ENCODE results near the gene CFAP46. TPM values are rescaled to one million over a fixed set of nuclear protein-coding genes. Genes with fewer than 3 reads are reported as not detected.

Gene CFAP46
- total and polyA plus RNA-seq, 10 of the 15 experiments (the other 5 are each of a cell fraction or from before 2014, with no cell fraction given), result 0.01 to 0.18 (median 0.03) TPM; not detected in 7

DNA sequence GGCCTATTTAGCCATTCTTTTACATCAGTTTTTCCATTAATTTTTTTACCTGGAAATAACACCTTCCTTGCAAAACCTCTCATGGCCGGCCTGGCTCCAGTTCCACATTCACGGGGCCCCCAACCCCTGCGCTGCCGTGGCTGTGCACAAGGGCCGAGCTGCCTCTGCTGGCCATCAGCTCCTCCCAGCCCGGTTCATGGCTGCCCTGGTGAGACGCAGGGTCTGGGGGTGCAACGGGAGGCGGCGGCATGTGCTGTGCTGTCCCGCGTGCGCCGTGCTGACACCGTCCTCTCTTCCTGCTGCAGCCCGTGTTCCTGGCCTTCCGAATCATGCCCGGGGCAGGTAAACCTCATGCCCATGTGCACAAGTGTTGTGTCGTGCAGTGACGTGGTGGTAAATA is 160.8 kb downstream of the CFAP46 start:
- Histone ChIP-seq H3K36me3 (ENCODE audit: control insufficient read depth in 2 of 2, insufficient read depth in 2 of 2, low read length in 1 of 2) (no peaks in the 10 kb centered on the region; a peak in 1 of 4 replicates), H3K79me2 (ENCODE audit: control insufficient read depth, insufficient read depth, low read length) (no peaks in the 10 kb centered on the region), H3K4me3 (no peak overlapping the region), H4K20me1 (ENCODE audit: control insufficient read depth, insufficient read depth) (no peaks in the 10 kb centered on the region), H3K4me2 (ENCODE audit: control insufficient read depth, insufficient read depth) (no peak overlapping the region), H3K27me3 (replicated peaks in 1 of 2; ENCODE audit: control insufficient read depth in 2 of 2, insufficient read depth in 2 of 2, low read length in 1 of 2) (no peaks in the 10 kb centered on the region), H3K9me3 (replicated peaks; ENCODE audit: control insufficient read depth, insufficient read depth, low read length) (no peaks in the 10 kb centered on the region; the same call in 2 of the 3 replicates), H2AFZ (ENCODE audit: control insufficient read depth, low read depth, low read length) (no peak overlapping the region), H3K4me1 (ENCODE audit: control insufficient read depth, insufficient read depth, low read length) (no peaks in the 10 kb centered on the region), H3K27ac (ENCODE audit: control insufficient read depth, insufficient read depth) (no peak overlapping the region), H3K9ac (ENCODE audit: control insufficient read depth, insufficient read depth, low read length) (no peak overlapping the region)
- DNase-seq (ENCODE audit: low read depth, low spot score) (no peak), ATAC-seq (no peak), FAIRE-seq (no peak)
- ChIA-PET SMC1A (ENCODE audit: uncharacterized antibody, unreplicated experiment) (no interaction called here), CTCF (no interaction called here), POLR2A (no interaction called here), RAD21 (ENCODE audit: unreplicated experiment) (no interaction called here)
- WGBS (ENCODE audit: insufficient coverage, insufficient replicate concordance, low lambda C conversion rate, missing lambda C conversion rate), result 92% methylated on average over 20 of the region's 20 CpGs
- TF ChIP-seq YY1 (IDR thresholded peaks at IDR 0.05; ENCODE audit: low read depth, low read length), result no peak
- no peak for TF ChIP-seq JUND (IDR thresholded peaks at IDR 0.05; ENCODE audit: low read depth, low read length)
- in situ Hi-C loops (cut with MboI) (no loop called here), intact Hi-C loops (cut with micrococcal nuclease; ENCODE audit: unreplicated experiment) (no loop called here)
- no TSS peak for BruUV-seq (replicated peaks)

DNA sequence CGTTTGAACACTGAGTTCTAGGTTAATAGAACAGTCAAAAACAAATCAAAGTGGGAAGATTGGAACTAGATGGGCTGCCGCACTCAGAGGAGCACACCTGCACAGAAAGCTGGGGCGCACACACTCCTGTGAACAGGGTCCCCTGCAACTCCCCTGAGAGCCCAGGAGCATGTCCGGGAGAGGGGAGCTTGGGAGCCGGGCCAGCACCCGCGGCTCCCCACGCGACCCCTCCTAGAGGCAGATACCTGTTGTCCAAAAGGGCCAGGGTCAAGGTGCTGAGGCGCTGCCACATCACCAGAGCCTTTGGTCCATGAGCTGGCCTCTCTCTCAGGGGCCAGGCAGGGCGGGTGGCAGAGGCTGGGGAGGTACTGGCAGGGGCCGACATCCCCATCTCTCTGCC is 162.0 kb downstream of the CFAP46 start:
- no peak for FAIRE-seq
- CTCF ChIA-PET, result no interaction called here
- intact Hi-C loops (cut with micrococcal nuclease; ENCODE audit: unreplicated experiment), result no loop called here
- Histone ChIP-seq H2AFZ (ENCODE audit: control insufficient read depth, low read depth, low read length) (no peak overlapping the region), H3K27ac (ENCODE audit: control insufficient read depth, insufficient read depth) (no peak overlapping the region), H3K9me3 (replicated peaks; ENCODE audit: control insufficient read depth, insufficient read depth, low read length) (no peaks in the 10 kb centered on the region; the same call in 2 of the 3 replicates), H3K79me2 (ENCODE audit: control insufficient read depth, insufficient read depth, low read length) (no peaks in the 10 kb centered on the region), H4K20me1 (ENCODE audit: control insufficient read depth, insufficient read depth) (no peaks in the 10 kb centered on the region), H3K4me2 (ENCODE audit: control insufficient read depth, insufficient read depth) (no peak overlapping the region), H3K27me3 (replicated peaks in 1 of 2; ENCODE audit: control insufficient read depth in 2 of 2, insufficient read depth in 2 of 2, low read length in 1 of 2) (no peaks in the 10 kb centered on the region), H3K4me1 (ENCODE audit: control insufficient read depth, insufficient read depth, low read length) (no peaks in the 10 kb centered on the region), H3K36me3 (ENCODE audit: control insufficient read depth in 2 of 2, insufficient read depth in 2 of 2, low read length in 1 of 2) (no peaks in the 10 kb centered on the region; a peak in 1 of 4 replicates), H3K9ac (ENCODE audit: control insufficient read depth, insufficient read depth, low read length) (no peak overlapping the region), H3K4me3 (no peak overlapping the region)
- DNase-seq (ENCODE audit: low read depth, low spot score), result no peak
- RAD21 ChIA-PET (ENCODE audit: unreplicated experiment), result no interaction called here
- POLR2A ChIA-PET, result no interaction called here
- SMC1A ChIA-PET (ENCODE audit: uncharacterized antibody, unreplicated experiment), result no interaction called here
- no TSS peak for BruUV-seq (replicated peaks)
- ATAC-seq, result no peak
- WGBS (ENCODE audit: insufficient coverage, insufficient replicate concordance, low lambda C conversion rate, missing lambda C conversion rate), result 90% methylated on average over 10 of the region's 12 CpGs
- in situ Hi-C loops (cut with MboI), result no loop called here
- no peak for TF ChIP-seq TAF1 (IDR thresholded peaks at IDR 0.05; ENCODE audit: borderline replicate concordance, low read depth, low read length)
- TF ChIP-seq, protein P1, sequence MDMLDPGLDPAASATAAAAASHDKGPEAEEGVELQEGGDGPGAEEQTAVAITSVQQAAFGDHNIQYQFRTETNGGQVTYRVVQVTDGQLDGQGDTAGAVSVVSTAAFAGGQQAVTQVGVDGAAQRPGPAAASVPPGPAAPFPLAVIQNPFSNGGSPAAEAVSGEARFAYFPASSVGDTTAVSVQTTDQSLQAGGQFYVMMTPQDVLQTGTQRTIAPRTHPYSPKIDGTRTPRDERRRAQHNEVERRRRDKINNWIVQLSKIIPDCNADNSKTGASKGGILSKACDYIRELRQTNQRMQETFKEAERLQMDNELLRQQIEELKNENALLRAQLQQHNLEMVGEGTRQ (IDR thresholded peaks at IDR 0.05; ENCODE audit: borderline replicate concordance, low read depth, low read length), result no peak
- TF ChIP-seq, protein P2, sequence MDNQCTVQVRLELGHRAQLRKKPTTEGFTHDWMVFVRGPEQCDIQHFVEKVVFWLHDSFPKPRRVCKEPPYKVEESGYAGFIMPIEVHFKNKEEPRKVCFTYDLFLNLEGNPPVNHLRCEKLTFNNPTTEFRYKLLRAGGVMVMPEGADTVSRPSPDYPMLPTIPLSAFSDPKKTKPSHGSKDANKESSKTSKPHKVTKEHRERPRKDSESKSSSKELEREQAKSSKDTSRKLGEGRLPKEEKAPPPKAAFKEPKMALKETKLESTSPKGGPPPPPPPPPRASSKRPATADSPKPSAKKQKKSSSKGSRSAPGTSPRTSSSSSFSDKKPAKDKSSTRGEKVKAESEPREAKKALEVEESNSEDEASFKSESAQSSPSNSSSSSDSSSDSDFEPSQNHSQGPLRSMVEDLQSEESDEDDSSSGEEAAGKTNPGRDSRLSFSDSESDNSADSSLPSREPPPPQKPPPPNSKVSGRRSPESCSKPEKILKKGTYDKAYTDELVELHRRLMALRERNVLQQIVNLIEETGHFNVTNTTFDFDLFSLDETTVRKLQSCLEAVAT (IDR thresholded peaks at IDR 0.05), result no peak
- no peak for TF ChIP-seq MEF2A (IDR thresholded peaks at IDR 0.05; ENCODE audit: insufficient read depth, low read depth, low read length)
- no peak for TF ChIP-seq MXI1 (IDR thresholded peaks at IDR 0.05; ENCODE audit: low read depth, low read length)
- TF ChIP-seq DPF2 (IDR thresholded peaks at IDR 0.05), result no peak
- TF ChIP-seq, protein P3, sequence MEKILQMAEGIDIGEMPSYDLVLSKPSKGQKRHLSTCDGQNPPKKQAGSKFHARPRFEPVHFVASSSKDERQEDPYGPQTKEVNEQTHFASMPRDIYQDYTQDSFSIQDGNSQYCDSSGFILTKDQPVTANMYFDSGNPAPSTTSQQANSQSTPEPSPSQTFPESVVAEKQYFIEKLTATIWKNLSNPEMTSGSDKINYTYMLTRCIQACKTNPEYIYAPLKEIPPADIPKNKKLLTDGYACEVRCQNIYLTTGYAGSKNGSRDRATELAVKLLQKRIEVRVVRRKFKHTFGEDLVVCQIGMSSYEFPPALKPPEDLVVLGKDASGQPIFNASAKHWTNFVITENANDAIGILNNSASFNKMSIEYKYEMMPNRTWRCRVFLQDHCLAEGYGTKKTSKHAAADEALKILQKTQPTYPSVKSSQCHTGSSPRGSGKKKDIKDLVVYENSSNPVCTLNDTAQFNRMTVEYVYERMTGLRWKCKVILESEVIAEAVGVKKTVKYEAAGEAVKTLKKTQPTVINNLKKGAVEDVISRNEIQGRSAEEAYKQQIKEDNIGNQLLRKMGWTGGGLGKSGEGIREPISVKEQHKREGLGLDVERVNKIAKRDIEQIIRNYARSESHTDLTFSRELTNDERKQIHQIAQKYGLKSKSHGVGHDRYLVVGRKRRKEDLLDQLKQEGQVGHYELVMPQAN (conservative IDR thresholded peaks at IDR 0.05), result no peak
- no peak for TF ChIP-seq ZSCAN29 (IDR thresholded peaks at IDR 0.05)
- TF ChIP-seq CEBPB (IDR thresholded peaks at IDR 0.05; ENCODE audit: borderline replicate concordance in 1 of 2, low read depth in 2 of 2, low read length in 2 of 2), result no peak
- TF ChIP-seq, protein P4, sequence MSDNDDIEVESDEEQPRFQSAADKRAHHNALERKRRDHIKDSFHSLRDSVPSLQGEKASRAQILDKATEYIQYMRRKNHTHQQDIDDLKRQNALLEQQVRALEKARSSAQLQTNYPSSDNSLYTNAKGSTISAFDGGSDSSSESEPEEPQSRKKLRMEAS (IDR thresholded peaks at IDR 0.05; ENCODE audit: low read depth, low read length), result no peak
- no peak for TF ChIP-seq HDAC2 (IDR thresholded peaks at IDR 0.05)
